GM19463 (cell line): ENCODE data around the gene SLC22A16.

ENCODE experiments used
- ATAC-seq: cut with Tn5 transposase; IDR thresholded peaks from one replicate; pipeline ENCODE4 v1.9.1; 2021; ENCODE audit warnings: mild to moderate bottlenecking, moderate library complexity; ENCODE audit not compliant: unreplicated experiment

SLC22A16 gene

GRCh38 chr6:110409794-110410193 lies 66.6 kb downstream of the SLC22A16 start:
- ATAC-seq: no peak

GRCh38 chr6:110408901-110409300 lies 67.5 kb downstream of the SLC22A16 start:
- ATAC-seq: no peak

GRCh38 chr6:110404607-110405006 lies 71.8 kb downstream of the SLC22A16 start:
- ATAC-seq: no peak

GRCh38 chr6:110401585-110402176 lies 74.7 kb downstream of the SLC22A16 start:
- no peak for ATAC-seq

- no peak for ATAC-seq
Observed at GRCh38 chr6:110400208-110400607, 76.2 kb downstream of the SLC22A16 start.

GRCh38 chr6:110399219-110400071 lies 77.0 kb downstream of the SLC22A16 start:
- no peak for ATAC-seq

- ATAC-seq: no peak
Observed at GRCh38 chr6:110398778-110399177, 77.6 kb downstream of the SLC22A16 start.

- no peak for ATAC-seq
Observed at GRCh38 chr6:110395221-110395620, 81.2 kb downstream of the SLC22A16 start.

GRCh38 chr6:110394409-110394808 lies 82.0 kb downstream of the SLC22A16 start:
- no peak for ATAC-seq

- no peak for ATAC-seq
Observed at GRCh38 chr6:110392727-110393126, 83.7 kb downstream of the SLC22A16 start.

GRCh38 chr6:110390404-110390803 lies 86.0 kb downstream of the SLC22A16 start:
- ATAC-seq: no peak

GRCh38 chr6:110389689-110390382 lies 86.6 kb downstream of the SLC22A16 start:
- no peak for ATAC-seq

- no peak for ATAC-seq
Observed at GRCh38 chr6:110387986-110388385, 88.4 kb downstream of the SLC22A16 start.

- no peak for ATAC-seq
Observed at GRCh38 chr6:110385458-110385863, 91.0 kb downstream of the SLC22A16 start.

- ATAC-seq: no peak
Observed at GRCh38 chr6:110378552-110378951, 97.9 kb downstream of the SLC22A16 start.
